Gastrocnemius medialis (tissue), 4 donors: Measurements from ENCODE around the gene HNRNPC. TPM values are rescaled to one million over a fixed set of nuclear protein-coding genes. Genes with fewer than 3 reads are reported as not detected.
A peak's percentile ranks its signal among the peaks of the same experiment; 100 is the strongest.
"Not testable (repeated sequence)": the region's sequence is repeated elsewhere in the genome, so short reads cannot be mapped to it uniquely, and the experiment has no call there.

Experiments
- ATAC-seq, 2 donors: fragments of 150-250 bp; one replicate each; pipeline ENCODE4 v1.9.1; 2016
- DNase-seq, 2 donors: peaks; one replicate each; pipeline ENCODE4 v3.0.0-alpha.2; 2019
- H3K27ac ChIP-seq, 4 donors: fragments of 200-600 bp; sonication (generic); 1 replicate in 1 of 4; 2 replicates in 3 of 4; pipeline ENCODE4 v1.5.1; 2016 to 2018; ENCODE audit warnings: mild to moderate bottlenecking in 2 of 4, moderate library complexity in 1 of 4
- H3K27me3 ChIP-seq, 3 donors: fragments of 200-600 bp; sonication (generic) in 2 of 3; 1 replicate in 1 of 3; 2 replicates in 2 of 3; pipeline versions ENCODE4 v1.5.1 to v1.6.0; 2016 to 2019; ENCODE audit warnings: mild to moderate bottlenecking in 1 of 3, moderate library complexity in 1 of 3
- H3K36me3 ChIP-seq, 2 donors: fragments of 200-600 bp; sonication (generic) in 1 of 2; one replicate each; pipeline ENCODE4 v1.5.1; 2017 to 2018
- H3K4me1 ChIP-seq, 2 donors: fragments of 200-600 bp; sonication (generic) in 1 of 2; one replicate each; pipeline ENCODE4 v1.5.1; 2016 to 2017; ENCODE audit warnings: mild to moderate bottlenecking in 2 of 2
- H3K4me3 ChIP-seq, 4 donors: fragments of 200-600 bp; sonication (generic) in 3 of 4; 1 replicate in 1 of 4; 2 replicates in 3 of 4; pipeline ENCODE4 v1.5.1; 2016 to 2019; ENCODE audit warnings: mild to moderate bottlenecking in 2 of 4
- H3K9me3 ChIP-seq, 3 donors: fragments of 200-600 bp; sonication (generic) in 2 of 3; 1 replicate in 1 of 3; 2 replicates in 2 of 3; pipeline ENCODE4 v1.5.1; 2016 to 2019
- POLR2A ChIP-seq, 2 donors: fragments of 450-650 bp; IDR thresholded peaks; one replicate each; pipeline ENCODE4 v1.6.1; 2017; ENCODE audit warnings: antibody characterized with exemption in 2 of 2, mild to moderate bottlenecking in 2 of 2, moderate library complexity in 2 of 2
- in situ Hi-C, 4 donors: fragments of 200-750 bp; cut with MboI; loops; one replicate each; pipeline versions ENCODE4 v1.15.0 to v1.8.0; 2017; ENCODE audit warnings: low sequenced_read_pairs in 4 of 4
- intact Hi-C: fragments of 100-400 bp; cut with DNase I; formaldehyde crosslinking; loops from one replicate; pipeline ENCODE4 v1.15.1; 2023; ENCODE audit warnings: low total_unique reads
- total RNA-seq, 4 donors: library from RNA; depleted of rRNA; stranded (reverse); fragments of >200 nt; gene quantifications; one replicate each; pipeline versions ENCODE4 v1.1.0 to v1.2.3, GENCODE V29; 2016
- TF ChIP-seq, protein P1 (sequence below), 5 experiments: fragments of 450-650 bp in 3 of 5; fragments of 200-600 bp in 2 of 5; sonication (generic) in 2 of 5; IDR thresholded peaks in 4 of 5; conservative IDR thresholded peaks in 1 of 5; 1 replicate in 4 of 5; 2 replicates in 1 of 5; pipeline ENCODE4 v1.5.1; 2016 to 2019; ENCODE audit warnings: antibody characterized with exemption in 5 of 5, mild to moderate bottlenecking in 3 of 5, moderate library complexity in 3 of 5

The HNRNPC gene
- total RNA-seq, 4 donors from 2014 or later: 281 to 357 (median 318) TPM

DNA sequence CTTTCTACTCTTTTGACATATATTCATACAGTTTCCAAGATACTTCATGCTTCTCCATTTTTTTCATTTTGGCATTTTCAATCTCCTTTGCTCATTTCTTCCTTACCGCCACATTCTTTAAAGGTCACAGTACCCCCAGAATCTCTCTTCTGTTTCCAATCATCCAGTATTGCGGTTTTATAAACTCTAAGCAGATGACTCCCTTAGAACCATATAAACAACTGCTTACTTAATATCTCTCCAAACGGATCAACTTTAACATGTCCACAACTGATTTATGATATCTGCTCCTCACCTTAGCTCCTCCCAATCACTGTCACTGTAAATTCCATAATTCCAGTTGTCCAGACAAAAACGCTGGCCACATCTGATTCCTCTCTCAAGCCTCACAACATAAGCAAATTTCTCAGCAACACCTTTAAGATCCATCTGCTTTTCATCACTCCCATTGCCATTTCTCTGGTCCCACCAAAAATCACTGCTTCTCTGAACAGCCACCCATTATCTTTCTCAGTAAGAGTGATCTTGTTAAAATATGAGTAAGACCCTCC lies 49.6 kb downstream of the HNRNPC start:
- H3K4me1 ChIP-seq: peaks cover 40 to 52% of the 10 kb centered on the region in 2 donors
- DNase-seq: no peak
- H3K27me3 ChIP-seq: no peaks in the 10 kb centered on the region
- intact Hi-C loops (loop anchor here (5.0 to 10.0 kb wide), 2 partner anchors 38 to 225 kb away; partner anchors contain the start of gene SLC39A2), in situ Hi-C loops (no loop called here)
- no peak for ATAC-seq
- H3K27ac ChIP-seq: peak overlapping the region; percentile 77 to 84 (median 80)
- no peaks in the 10 kb centered on the region for H3K9me3 ChIP-seq
- no peak for TF ChIP-seq POLR2A (IDR thresholded peaks at IDR 0.05)
- TF ChIP-seq, protein P1, sequence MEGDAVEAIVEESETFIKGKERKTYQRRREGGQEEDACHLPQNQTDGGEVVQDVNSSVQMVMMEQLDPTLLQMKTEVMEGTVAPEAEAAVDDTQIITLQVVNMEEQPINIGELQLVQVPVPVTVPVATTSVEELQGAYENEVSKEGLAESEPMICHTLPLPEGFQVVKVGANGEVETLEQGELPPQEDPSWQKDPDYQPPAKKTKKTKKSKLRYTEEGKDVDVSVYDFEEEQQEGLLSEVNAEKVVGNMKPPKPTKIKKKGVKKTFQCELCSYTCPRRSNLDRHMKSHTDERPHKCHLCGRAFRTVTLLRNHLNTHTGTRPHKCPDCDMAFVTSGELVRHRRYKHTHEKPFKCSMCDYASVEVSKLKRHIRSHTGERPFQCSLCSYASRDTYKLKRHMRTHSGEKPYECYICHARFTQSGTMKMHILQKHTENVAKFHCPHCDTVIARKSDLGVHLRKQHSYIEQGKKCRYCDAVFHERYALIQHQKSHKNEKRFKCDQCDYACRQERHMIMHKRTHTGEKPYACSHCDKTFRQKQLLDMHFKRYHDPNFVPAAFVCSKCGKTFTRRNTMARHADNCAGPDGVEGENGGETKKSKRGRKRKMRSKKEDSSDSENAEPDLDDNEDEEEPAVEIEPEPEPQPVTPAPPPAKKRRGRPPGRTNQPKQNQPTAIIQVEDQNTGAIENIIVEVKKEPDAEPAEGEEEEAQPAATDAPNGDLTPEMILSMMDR (IDR thresholded peaks at IDR 0.05 in 4 of 5, conservative IDR thresholded peaks at IDR 0.05 in 1 of 5): no peak
- no peak overlapping the region for H3K4me3 ChIP-seq
- H3K36me3 ChIP-seq: peaks cover 0 to 15% of the 10 kb centered on the region in 2 donors

DNA sequence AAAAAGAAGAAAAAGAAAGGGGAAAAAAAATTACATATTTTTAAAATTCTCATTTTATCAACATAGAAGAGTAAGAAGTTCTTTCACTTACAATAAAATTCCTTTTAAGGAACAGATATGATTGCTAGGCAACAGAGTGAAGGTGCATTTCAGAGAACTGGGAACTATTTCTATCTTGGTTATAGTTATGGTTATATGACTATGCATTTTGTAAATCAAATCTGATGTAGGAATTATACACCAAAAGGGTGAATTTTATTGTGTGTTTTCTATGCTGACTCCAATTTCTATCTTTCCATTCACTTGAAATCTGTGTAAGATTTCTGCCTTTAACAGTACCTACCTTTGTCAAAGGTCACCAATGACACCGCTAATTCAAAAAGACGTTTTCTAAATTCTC lies 50.1 kb downstream of the HNRNPC start:
- H3K27ac ChIP-seq: peak overlapping the region; percentile 77 to 84 (median 80)
- intact Hi-C loops: loop anchor here (5.0 to 10.0 kb wide), 2 partner anchors 38 to 224 kb away; partner anchors contain the start of gene SLC39A2

DNA sequence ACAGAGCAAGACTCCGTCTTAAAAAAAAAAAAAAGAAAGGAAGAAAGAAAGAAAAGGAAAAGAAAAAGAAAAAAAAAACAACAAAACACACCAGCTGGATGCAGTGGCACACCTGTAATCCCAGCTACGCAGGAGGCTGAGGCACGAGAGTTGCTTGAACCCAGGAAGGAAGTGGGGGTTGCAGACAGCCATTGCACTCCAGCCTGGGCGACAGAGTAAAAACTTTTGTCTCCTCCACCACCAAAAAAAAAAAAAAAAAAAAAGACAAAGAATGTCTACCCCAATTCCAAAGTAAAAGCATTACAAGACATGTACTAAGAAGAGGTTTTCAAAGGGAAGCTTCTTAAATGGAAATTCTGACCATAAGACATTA lies 53.4 kb downstream of the HNRNPC start:
- TF ChIP-seq, protein P1 (IDR thresholded peaks at IDR 0.05 in 4 of 5, conservative IDR thresholded peaks at IDR 0.05 in 1 of 5): no peak
- TF ChIP-seq POLR2A (IDR thresholded peaks at IDR 0.05): no peak
- H3K4me3 ChIP-seq: no peak overlapping the region
- H3K27me3 ChIP-seq: no peaks in the 10 kb centered on the region
- intact Hi-C loops (loop anchor here (5.0 to 10.0 kb wide), 2 partner anchors 41 to 221 kb away; partner anchors contain the start of gene SLC39A2), in situ Hi-C loops (no loop called here)
- H3K4me1 ChIP-seq: peaks cover 26 to 34% of the 10 kb centered on the region in 2 donors
- no peak overlapping the region for H3K27ac ChIP-seq
- peaks cover 0 to 38% of the 10 kb centered on the region in 2 donors for H3K36me3 ChIP-seq
- no peaks in the 10 kb centered on the region for H3K9me3 ChIP-seq
- DNase-seq (no peak), ATAC-seq (no peak)

More for the DNA sequence above, 50.1 kb downstream of the HNRNPC start:
- H3K9me3 ChIP-seq: no peaks in the 10 kb centered on the region
- peaks cover 35 to 47% of the 10 kb centered on the region in 2 donors for H3K4me1 ChIP-seq
- no peak for DNase-seq
- TF ChIP-seq POLR2A (IDR thresholded peaks at IDR 0.05): no peak
- TF ChIP-seq, protein P1 (IDR thresholded peaks at IDR 0.05 in 4 of 5, conservative IDR thresholded peaks at IDR 0.05 in 1 of 5): no peak
- no peaks in the 10 kb centered on the region for H3K27me3 ChIP-seq
- no peak overlapping the region for H3K4me3 ChIP-seq
- no peak for ATAC-seq
- in situ Hi-C loops: no loop called here
- H3K36me3 ChIP-seq: peaks cover 0 to 18% of the 10 kb centered on the region in 2 donors

- ATAC-seq (no peak), DNase-seq (no peak)
- Histone ChIP-seq H3K9me3 (no peaks in the 10 kb centered on the region), H3K4me3 (no peak overlapping the region), H3K4me1 (peaks cover 21 to 29% of the 10 kb centered on the region in 2 donors), H3K27me3 (no peaks in the 10 kb centered on the region), H3K36me3 (peaks cover 0 to 38% of the 10 kb centered on the region in 2 donors), H3K27ac (peak overlapping the region in 1 of 4 donors; percentile 13)
- no peak for TF ChIP-seq POLR2A (IDR thresholded peaks at IDR 0.05)
- in situ Hi-C loops: no loop called here
- intact Hi-C loops: loop anchor here (5.0 to 10.0 kb wide), 2 partner anchors 42 to 221 kb away; partner anchors contain the start of gene SLC39A2
Measured at GRCh38 chr14:21215130-21215878, 53.9 kb downstream of the HNRNPC start.

- intact Hi-C loops (loop anchor here (10.0 kb wide), 1 partner anchor 219 kb away; the partner anchor contains the start of gene SLC39A2), in situ Hi-C loops (no loop called here)
- no peak for TF ChIP-seq POLR2A (IDR thresholded peaks at IDR 0.05)
- TF ChIP-seq, protein P1 (IDR thresholded peaks at IDR 0.05 in 4 of 5, conservative IDR thresholded peaks at IDR 0.05 in 1 of 5): no peak
- H3K4me3 ChIP-seq: no peak overlapping the region
- no peak overlapping the region for H3K27ac ChIP-seq
- DNase-seq (no peak), ATAC-seq (no peak)
- H3K36me3 ChIP-seq: peaks cover 0 to 54% of the 10 kb centered on the region in 2 donors
- H3K9me3 ChIP-seq: no peaks in the 10 kb centered on the region
- no peaks in the 10 kb centered on the region for H3K27me3 ChIP-seq
- peaks cover 10 to 17% of the 10 kb centered on the region in 2 donors for H3K4me1 ChIP-seq
Measured at GRCh38 chr14:21213652-21214051, 55.6 kb downstream of the HNRNPC start.

DNA sequence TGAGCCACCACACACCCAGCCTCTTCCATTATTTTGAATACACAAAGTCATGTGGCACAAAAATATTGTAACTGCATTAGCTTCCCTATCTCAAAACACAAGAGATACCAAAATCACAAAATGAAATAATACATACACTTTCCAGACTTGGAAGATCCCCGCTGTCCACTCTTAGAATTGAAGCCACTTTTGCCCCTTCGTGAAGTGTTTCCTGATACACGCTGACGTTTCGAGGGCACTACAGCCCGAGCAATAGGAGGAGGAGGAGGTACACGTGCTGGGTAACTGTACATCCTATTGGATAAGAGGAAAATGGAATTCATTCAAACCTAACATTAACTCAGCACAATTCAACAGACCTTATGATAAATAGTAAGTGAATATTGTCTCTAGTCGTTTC lies 56.4 kb downstream of the HNRNPC start:
- intact Hi-C loops: loop anchor here (10.0 kb wide), 1 partner anchor 218 kb away; the partner anchor contains the start of gene SLC39A2
- H3K27me3 ChIP-seq, H3K9me3 ChIP-seq, DNase-seq, H3K27ac ChIP-seq, ATAC-seq, H3K4me3 ChIP-seq, in situ Hi-C loops, H3K4me1 ChIP-seq: not testable (repeated sequence)
- H3K36me3 ChIP-seq: peaks cover 0 to 62% of the 10 kb centered on the region in 2 donors
